K562 (cell line): ENCODE measurements around the gene TMC6. TPM values are rescaled to one million over a fixed set of nuclear protein-coding genes. Genes with fewer than 3 reads are reported as not detected.

Source experiments
- ATAC-seq: fragments of 200-7000 bp; cut with Tn5 transposase; 3 replicates; pipeline ENCODE4 v1.9.1; 2020; ENCODE audit warnings: moderate library complexity
- BruUV-seq: library from RNA; stranded (reverse); fragments of 400-500 nt; replicated peaks from 2 replicates; lab custom pipeline; 2021; lab: Mats Ljungman, UMichigan
- CTCF ChIA-PET: fragments of 300-600 bp; formaldehyde crosslinking; extraction: SDS; loops from one replicate; lab custom pipeline; 2021; ENCODE audit warnings: low intra/inter-chr PET ratio; lab: Yijun Ruan, JAX
- POLR2A ChIA-PET: fragments of 300-600, 350-650 bp; sonication (Branson Sonifier 250); formaldehyde crosslinking; extraction: SDS; loops from one replicate; lab custom pipeline; 2021; ENCODE audit warnings: antibody characterized with exemption, inconsistent platforms; lab: Yijun Ruan, JAX
- DNase-seq, 4 experiments: peaks; one replicate each; pipeline versions ENCODE4 v3.0.0 to v3.0.0-alpha.2; 2011 to 2018; ENCODE audit warnings: low spot score in 3 of 4, mixed read lengths in 3 of 4; ENCODE audit errors: extremely low read depth in 1 of 4
- FAIRE-seq: peaks from 2 replicates; lab custom pipeline; 2011; peaks lifted over from hg19 to GRCh38; lab: Jason Lieb, UNC
- H2AFZ ChIP-seq: 2 replicates; pipeline ENCODE4 v1.6.0; 2011; ENCODE audit warnings: low read depth, low read length, control low read depth, inconsistent platforms
- H3K27ac ChIP-seq: fragments of 200-600 bp; 3 replicates; pipeline ENCODE4 v1.8.0; 2011; ENCODE audit warnings: low read depth, mild to moderate bottlenecking, control low read depth, inconsistent platforms, low read length, moderate library complexity, mixed read lengths; ENCODE audit errors: extremely low read depth
- H3K27me3 ChIP-seq, 2 experiments: fragments of 300-600 bp in 1 of 2; 2 replicates in 1 of 2; 3 replicates in 1 of 2; pipeline versions ENCODE4 v1.6.0 to v1.8.0; 2011; ENCODE audit warnings: inconsistent platforms in 2 of 2, low read length in 2 of 2, mild to moderate bottlenecking in 1 of 2, mixed read lengths in 1 of 2, moderate library complexity in 1 of 2; ENCODE audit not compliant: control insufficient read depth in 2 of 2, insufficient read depth in 2 of 2
- H3K36me3 ChIP-seq: fragments of 300-600 bp; 3 replicates; pipeline ENCODE4 v1.8.0; 2011; ENCODE audit warnings: mild to moderate bottlenecking, low read length, inconsistent platforms; ENCODE audit not compliant: control insufficient read depth, insufficient read depth
- H3K4me1 ChIP-seq, 2 experiments: fragments of 200-600 bp in 1 of 2; replicated peaks in 1 of 2; 2 replicates in 1 of 2; 3 replicates in 1 of 2; pipeline versions ENCODE4 v1.5.1 to v1.8.0; 2011; ENCODE audit warnings: inconsistent platforms in 2 of 2, low read length in 2 of 2, mild to moderate bottlenecking in 1 of 2, mixed read lengths in 1 of 2, moderate library complexity in 1 of 2; ENCODE audit not compliant: control insufficient read depth in 2 of 2, insufficient read depth in 2 of 2
- H3K4me2 ChIP-seq: 2 replicates; pipeline ENCODE4 v1.6.1; 2011; ENCODE audit warnings: low read length, control low read depth, inconsistent platforms, mixed read lengths; ENCODE audit not compliant: insufficient read depth
- H3K4me3 ChIP-seq: fragments of 200-600 bp; sonication (generic), shearing (Covaris generic); 2 replicates; pipeline ENCODE4 v1.5.1; 2016; ENCODE audit warnings: control low read depth, inconsistent platforms
- H3K79me2 ChIP-seq: fragments of 200-600 bp; 3 replicates; pipeline ENCODE4 v1.8.0; 2011; ENCODE audit warnings: low read length, inconsistent platforms; ENCODE audit not compliant: control insufficient read depth, insufficient read depth
- H3K9ac ChIP-seq, 2 experiments: 2 replicates each; pipeline versions ENCODE4 v1.6.0 to v1.6.1; 2011; ENCODE audit warnings: low read depth in 2 of 2, low read length in 2 of 2, control low read depth in 1 of 2, inconsistent platforms in 1 of 2, mild to moderate bottlenecking in 1 of 2, mixed read lengths in 1 of 2; ENCODE audit not compliant: insufficient read depth in 1 of 2
- H3K9me1 ChIP-seq: one replicate; pipeline ENCODE4 v1.6.0; 2011; ENCODE audit warnings: inconsistent platforms, mild to moderate bottlenecking, low read length, moderate library complexity; ENCODE audit not compliant: control insufficient read depth, insufficient read depth
- H3K9me3 ChIP-seq: replicated peaks from 2 replicates; pipeline ENCODE4 v1.5.1; 2011; ENCODE audit warnings: low read depth, low read length, inconsistent platforms; ENCODE audit not compliant: control insufficient read depth, insufficient read depth
- H4K20me1 ChIP-seq: replicated peaks from 2 replicates; pipeline ENCODE4 v1.6.1; 2011; ENCODE audit warnings: low read length, inconsistent platforms, mixed read lengths; ENCODE audit not compliant: control insufficient read depth, insufficient read depth
- CLOCK ChIP-seq: fragments of 250-450 bp; sonication (Bioruptor Pico); IDR thresholded peaks from 2 replicates; pipeline ENCODE4 v1.4.0; 2020; ENCODE audit warnings: mild to moderate bottlenecking, moderate library complexity, borderline replicate concordance
- EP400 ChIP-seq: fragments of 450-650 bp; IDR thresholded peaks from 2 replicates; pipeline ENCODE4 v1.6.1; 2017; ENCODE audit warnings: antibody characterized with exemption, mild to moderate bottlenecking, moderate library complexity
- HDAC1 ChIP-seq, 2 experiments: fragments of 450-650 bp; IDR thresholded peaks; 2 replicates each; pipeline ENCODE4 v1.6.1; 2016 to 2017; ENCODE audit warnings: inconsistent platforms in 1 of 2, mild to moderate bottlenecking in 1 of 2, moderate library complexity in 1 of 2
- MXI1 ChIP-seq: IDR thresholded peaks from 2 replicates; pipeline ENCODE4 v1.6.1; 2011; ENCODE audit warnings: low read depth, mild to moderate bottlenecking, improper control_type of control experiment, low read length
- NKRF ChIP-seq: fragments of 450-650 bp; IDR thresholded peaks from 2 replicates; pipeline ENCODE4 v1.6.1; 2016; ENCODE audit warnings: borderline replicate concordance
- PCBP1 ChIP-seq: fragments of 200-400 bp; formaldehyde crosslinking; IDR thresholded peaks from 2 replicates; pipeline ENCODE4 v1.6.1; 2018; ENCODE audit warnings: mild to moderate bottlenecking, low read depth, low read length; ENCODE audit not compliant: poor library complexity, severe bottlenecking
- PKNOX1 ChIP-seq: fragments of 450-650 bp; IDR thresholded peaks from 2 replicates; pipeline ENCODE4 v1.6.1; 2016
- PRMT5 ChIP-seq: sonication (generic); formaldehyde crosslinking; IDR thresholded peaks from 2 replicates; pipeline ENCODE4 v1.5.0; 2020; ENCODE audit warnings: missing genetic modification reagents
- RBM14 ChIP-seq: fragments of 200-400 bp; formaldehyde crosslinking; IDR thresholded peaks from 2 replicates; pipeline ENCODE4 v1.6.1; 2018; ENCODE audit warnings: low read depth, mild to moderate bottlenecking, low read length, moderate library complexity, borderline replicate concordance; ENCODE audit not compliant: insufficient read depth
- RBM22 ChIP-seq: fragments of 200-400 bp; formaldehyde crosslinking; IDR thresholded peaks from 2 replicates; pipeline ENCODE4 v1.6.1; 2018; ENCODE audit warnings: low read length, low read depth; ENCODE audit not compliant: poor library complexity, severe bottlenecking
- SIN3A ChIP-seq, 2 experiments: fragments of 150-350 bp in 1 of 2; IDR thresholded peaks; 2 replicates each; pipeline ENCODE4 v1.6.1; 2011 to 2016; ENCODE audit warnings: borderline replicate concordance in 2 of 2, low read depth in 2 of 2, low read length in 2 of 2, mild to moderate bottlenecking in 2 of 2, moderate library complexity in 2 of 2; ENCODE audit not compliant: control insufficient read depth in 1 of 2
- ZFX ChIP-seq: sonication (generic); formaldehyde crosslinking; IDR thresholded peaks from 2 replicates; pipeline ENCODE4 v1.8.0; 2022; ENCODE audit warnings: mild to moderate bottlenecking, missing genetic modification reagents, moderate library complexity
- ZNF253 ChIP-seq: fragments of 250-450 bp; sonication (Bioruptor Pico); conservative IDR thresholded peaks from 2 replicates; pipeline ENCODE4 v1.6.1; 2021; ENCODE audit warnings: mild to moderate bottlenecking
- WGBS: fragments of 100-300 bp; shearing (Covaris generic); methylation state at CpG from one replicate; pipeline ENCODE4 v1.1.6; 2016; ENCODE audit warnings: low coverage, mixed read lengths; ENCODE audit not compliant: insufficient coverage; ENCODE audit errors: missing lambda C conversion rate; 5-methylcytosine and 5-hydroxymethylcytosine counted together
- in situ Hi-C: fragments of 300-500 bp; cut with MboI; formaldehyde crosslinking; loops from 4 replicates; pipeline ENCODE4 v1.15.0; 2018; ENCODE audit warnings: inconsistent platforms, mixed read lengths
- intact Hi-C: fragments of 100-400 bp; cut with micrococcal nuclease; formaldehyde crosslinking; loops from 2 replicates; pipeline ENCODE4 v1.14.2; 2022
- polyA plus RNA-seq, 8 experiments: library from polyadenylated mRNA; depleted of rRNA in 4 of 8; stranded (reverse) in 5 of 8; unstranded in 3 of 8; fragments of >200 nt; fragmentation: Nextera tagmentation in 2 of 8; fragmentation: Illumina TruSeq in 1 of 8; extraction: Ambion mirVana in 2 of 8; extraction: Trizol in 1 of 8; gene quantifications; 2 replicates each; pipeline versions ENCODE4 v1.2.1 to v1.2.3, GENCODE V29; 2011 to 2014; ENCODE audit warnings: inconsistent platforms in 1 of 8, missing spikeins in 1 of 8
- total RNA-seq, 7 experiments: library from RNA; depleted of rRNA in 6 of 7; stranded (reverse); fragments of >200 nt in 6 of 7; fragmentation: Illumina TruSeq in 2 of 7; extraction: Trizol in 2 of 7; gene quantifications; 2 replicates each; pipeline versions ENCODE4 v1.2.1 to v1.2.3, GENCODE V29; 2011 to 2021; ENCODE audit warnings: low replicate concordance in 1 of 7

Gene TMC6
- total and polyA plus RNA-seq, 9 of the 15 experiments (the other 6 are each of a cell fraction or from before 2014, with no cell fraction given) = 4.1 to 351 (median 66.9) TPM

- H4K20me1 ChIP-seq = peaks cover 16% of the 10 kb centered on the region
- peaks cover 38% of the 10 kb centered on the region for H3K79me2 ChIP-seq
- no peak overlapping the region for H2AFZ ChIP-seq
- H3K27ac ChIP-seq = peak overlapping the region; percentile 83
- peak in 3 of 4 experiments; percentile 35 to 62 (median 58) for DNase-seq
- no peaks in the 10 kb centered on the region for H3K27me3 ChIP-seq
- H3K4me3 ChIP-seq = peak overlapping the region; percentile 92
- peaks cover 50% of the 10 kb centered on the region; the same call in 2 of the 3 replicates for H3K36me3 ChIP-seq
- H3K9ac ChIP-seq = peak overlapping the region; percentile 72 to 97
- H3K9me1 ChIP-seq = peaks cover 5% of the 10 kb centered on the region
- peak; percentile 21 for ATAC-seq
- intact Hi-C loops = loop anchor here (5.0 kb wide), 1 partner anchor 42 kb away; the partner anchor contains the start of gene TMC6
- BruUV-seq = no TSS peak
- POLR2A ChIA-PET = interaction anchor here (0.6 to 1.0 kb wide), 6 partner anchors 11 to 701 kb away, joined by 3 to 4 read pairs (median 3); no protein-coding TSS in a partner anchor
- H3K4me1 ChIP-seq = peaks cover 16 to 63% of the 10 kb centered on the region in 2 experiments; a peak in 4 of 5 replicates
- FAIRE-seq = no peak
- CTCF ChIA-PET = no interaction called here
- peak overlapping the region; percentile 89 for H3K4me2 ChIP-seq
- no peaks in the 10 kb centered on the region for H3K9me3 ChIP-seq
- 3% methylated on average over 16 of the region's 38 CpGs for WGBS
- in situ Hi-C loops = no loop called here
- TF ChIP-seq NKRF = peak; percentile 73
- peak; percentile 3 to 36; a peak in 1 of 4 replicates for TF ChIP-seq SIN3A (IDR thresholded peaks at IDR 0.05; ENCODE audit: borderline replicate concordance in 2 of 2, control insufficient read depth in 1 of 2, low read depth in 2 of 2, low read length in 2 of 2)
- no peak for TF ChIP-seq PRMT5 (CRISPR knock-in tag)
- no peak for TF ChIP-seq CLOCK (CRISPR knock-in tag)
- TF ChIP-seq EP400 = peak; percentile 52; the same call in 1 of the 2 replicates
- TF ChIP-seq RBM22 = peak; percentile 49
- peak; percentile 22 for TF ChIP-seq PCBP1
- no peak for TF ChIP-seq ZNF253
- peak; percentile 67 for TF ChIP-seq PKNOX1
- TF ChIP-seq MXI1 = 0 out of 2 replicates have a peak, but pooled peaks have one; percentile 25
- peak in 1 of 2 experiments; percentile 68; a peak in 2 of 4 replicates for TF ChIP-seq HDAC1 (IDR thresholded peaks at IDR 0.05)
- TF ChIP-seq RBM14 = no peak
- TF ChIP-seq ZFX = no peak
Measured at GRCh38 chr17:78168903-78169793, 40.6 kb upstream of the TMC6 start.
